Measurements from ENCODE around the gene NOXRED1. TPM values are rescaled to one million over a fixed set of nuclear protein-coding genes. Genes with fewer than 3 reads are reported as not detected.

Gene NOXRED1
- total RNA-seq, 1 donor from 2014 or later, result not detected

DNA sequence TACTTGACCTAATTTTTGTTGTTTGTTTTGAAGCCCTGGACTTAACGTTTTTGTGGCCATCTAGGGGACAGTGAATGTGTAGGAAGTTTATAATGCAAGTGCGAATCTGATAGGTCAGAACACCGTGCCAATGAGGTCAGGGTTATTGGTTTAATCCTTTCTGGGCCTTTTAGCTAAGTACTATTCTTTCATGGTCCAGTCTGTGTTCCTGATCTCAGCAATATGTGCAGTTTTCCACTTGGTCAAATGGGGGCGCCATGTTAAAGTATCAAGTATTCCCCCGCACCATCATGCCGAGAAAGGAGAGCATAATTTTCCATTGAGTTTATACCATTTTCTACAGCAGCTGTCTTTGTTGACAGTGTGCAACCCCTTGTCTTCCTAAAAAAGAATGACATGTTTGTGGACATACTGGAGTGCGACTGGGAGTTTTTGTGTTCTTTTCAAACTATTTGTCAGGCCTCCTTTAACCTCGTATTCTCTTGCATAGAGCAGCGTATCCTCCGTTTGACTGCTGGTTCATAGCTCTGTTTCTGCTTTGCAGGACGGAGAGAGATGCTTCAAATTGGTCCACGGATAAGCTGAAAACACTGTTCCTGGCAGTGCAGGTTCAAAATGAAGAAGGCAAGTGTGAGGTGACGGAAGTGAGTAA, 35.9 kb upstream of the NOXRED1 start:
- TF ChIP-seq, protein P1, sequence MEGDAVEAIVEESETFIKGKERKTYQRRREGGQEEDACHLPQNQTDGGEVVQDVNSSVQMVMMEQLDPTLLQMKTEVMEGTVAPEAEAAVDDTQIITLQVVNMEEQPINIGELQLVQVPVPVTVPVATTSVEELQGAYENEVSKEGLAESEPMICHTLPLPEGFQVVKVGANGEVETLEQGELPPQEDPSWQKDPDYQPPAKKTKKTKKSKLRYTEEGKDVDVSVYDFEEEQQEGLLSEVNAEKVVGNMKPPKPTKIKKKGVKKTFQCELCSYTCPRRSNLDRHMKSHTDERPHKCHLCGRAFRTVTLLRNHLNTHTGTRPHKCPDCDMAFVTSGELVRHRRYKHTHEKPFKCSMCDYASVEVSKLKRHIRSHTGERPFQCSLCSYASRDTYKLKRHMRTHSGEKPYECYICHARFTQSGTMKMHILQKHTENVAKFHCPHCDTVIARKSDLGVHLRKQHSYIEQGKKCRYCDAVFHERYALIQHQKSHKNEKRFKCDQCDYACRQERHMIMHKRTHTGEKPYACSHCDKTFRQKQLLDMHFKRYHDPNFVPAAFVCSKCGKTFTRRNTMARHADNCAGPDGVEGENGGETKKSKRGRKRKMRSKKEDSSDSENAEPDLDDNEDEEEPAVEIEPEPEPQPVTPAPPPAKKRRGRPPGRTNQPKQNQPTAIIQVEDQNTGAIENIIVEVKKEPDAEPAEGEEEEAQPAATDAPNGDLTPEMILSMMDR (IDR thresholded peaks at IDR 0.05), result peak in 1 of 3 experiments; percentile 40
- TF ChIP-seq POLR2A (IDR thresholded peaks at IDR 0.05) (no peak), POLR2AphosphoS5 (IDR thresholded peaks at IDR 0.05; ENCODE audit: insufficient read depth in 1 of 2, low read depth in 1 of 2) (no peak)
- Histone ChIP-seq H3K4me3 (peak overlapping the region; percentile 59 to 91), H3K9me3 (no peaks in the 10 kb centered on the region), H3K4me1 (peaks cover 31% of the 10 kb centered on the region), H3K27me3 (no peaks in the 10 kb centered on the region), H3K27ac (peak overlapping the region; percentile 99), H3K36me3 (peaks cover 0 to 47% of the 10 kb centered on the region in 2 donors)
- intact Hi-C loops (cut with DNase I), result no loop called here
- no peak for DNase-seq (ENCODE audit: extremely low spot score in 2 of 2)

DNA sequence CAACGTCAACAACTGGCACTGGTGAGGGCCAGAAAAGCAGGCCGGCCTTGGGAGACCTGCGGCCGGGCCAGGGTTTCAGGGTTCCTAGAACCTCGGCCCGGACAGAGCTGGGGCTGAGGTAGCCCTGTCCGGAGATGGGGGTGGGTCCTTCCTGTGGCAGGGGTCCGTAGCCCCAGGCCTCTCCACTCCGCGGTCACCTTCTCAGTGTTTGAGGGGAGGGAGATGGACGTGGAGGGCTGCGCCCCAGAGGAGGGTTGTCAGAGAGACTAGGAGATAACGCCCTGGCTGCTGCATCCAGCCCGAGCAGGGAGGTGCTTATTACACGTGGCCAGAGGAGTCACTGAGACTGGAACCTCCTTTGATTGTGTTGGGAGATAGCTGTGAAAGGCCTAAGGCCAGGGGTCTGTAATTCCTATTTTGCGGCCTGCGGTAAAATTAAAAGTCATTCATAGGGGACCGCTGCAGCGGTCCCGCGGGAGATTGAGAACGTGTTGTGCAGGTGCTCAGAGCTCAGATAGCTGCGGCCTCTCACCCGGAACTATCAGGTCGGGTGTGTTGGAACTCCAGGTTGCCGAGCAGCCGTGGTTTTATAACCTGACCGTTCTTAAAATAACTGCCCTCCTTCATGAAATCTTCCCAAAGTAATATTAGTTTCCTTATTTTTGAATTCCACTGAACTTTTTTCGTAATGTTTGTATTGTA, 35.1 kb upstream of the NOXRED1 start:
- TF ChIP-seq, protein P1 (IDR thresholded peaks at IDR 0.05), result no peak
- peak in 1 of 2 donors; percentile 30 for TF ChIP-seq POLR2AphosphoS5 (IDR thresholded peaks at IDR 0.05; ENCODE audit: insufficient read depth in 1 of 2, low read depth in 1 of 2)
- peaks cover 31% of the 10 kb centered on the region for H3K4me1 ChIP-seq

DNA sequence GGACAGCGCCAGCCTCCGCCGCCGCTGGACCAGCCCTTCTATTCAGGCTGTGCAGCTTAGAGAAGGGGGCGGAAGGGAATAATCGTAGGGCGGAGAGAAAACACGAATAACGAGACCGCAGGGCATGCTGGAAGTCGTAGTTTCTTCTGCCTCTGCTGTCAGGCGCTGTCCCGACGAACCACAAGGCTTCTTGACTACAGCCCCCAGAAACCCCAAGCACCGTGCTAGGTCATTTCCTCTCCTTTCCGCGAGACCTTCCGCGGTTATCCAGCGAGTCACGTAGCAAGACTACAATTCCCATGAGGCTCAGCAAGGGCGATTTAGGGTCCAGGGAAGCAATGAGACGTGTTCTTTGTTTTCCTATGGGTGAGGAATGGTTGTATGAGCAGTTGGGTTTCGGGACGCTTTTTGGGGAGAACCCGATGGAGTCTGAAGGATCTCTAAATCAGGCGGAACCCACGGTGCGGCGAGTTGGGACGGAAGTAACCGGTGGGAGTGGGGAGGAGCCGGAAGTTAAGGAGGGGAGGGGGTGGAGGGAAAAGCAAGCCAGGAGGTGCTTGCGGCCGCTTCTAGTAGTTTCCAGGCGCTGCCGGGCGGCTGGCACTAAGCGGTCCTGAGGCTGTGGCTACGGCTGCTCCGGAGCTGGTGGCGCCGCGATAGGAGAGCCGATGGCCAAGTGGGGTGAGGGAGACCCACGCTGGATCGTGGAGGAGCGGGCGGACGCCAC, 34.4 kb upstream of the NOXRED1 start, which contains the start of the genes AHSA1 and VIPAS39:
Gene AHSA1, plus strand, starts transcription at position 572 of the 727 bp plus-strand sequence. Its CDS starts 97 bp downstream, at position 669.
Gene VIPAS39, minus strand, starts transcription at position 80 of the 727 bp plus-strand sequence. CDS start 3,499 bp downstream, outside the sequence.
- H3K9me3 ChIP-seq, result no peaks in the 10 kb centered on the region
- peak within 1 kb of the TSS; percentile 59 to 91 for H3K4me3 ChIP-seq
- intact Hi-C loops (cut with DNase I), result no loop called here
- peak in 1 of 2 donors; percentile 99 for DNase-seq (ENCODE audit: extremely low spot score in 2 of 2)
- H3K27ac ChIP-seq, result peak within 1 kb of the TSS; percentile 99
- H3K4me1 ChIP-seq, result peaks cover 31% of the 10 kb centered on the region
- no peaks in the 10 kb centered on the region for H3K27me3 ChIP-seq
- TF ChIP-seq POLR2AphosphoS5 (IDR thresholded peaks at IDR 0.05; ENCODE audit: insufficient read depth in 1 of 2, low read depth in 1 of 2) (peak; percentile 84 to 90), POLR2A (IDR thresholded peaks at IDR 0.05) (peak in 1 of 2 donors; percentile 71)
- TF ChIP-seq, protein P1 (IDR thresholded peaks at IDR 0.05), result no peak
- peaks cover 0 to 38% of the 10 kb centered on the region in 2 donors for H3K36me3 ChIP-seq

More for the DNA sequence above, 35.1 kb upstream of the NOXRED1 start:
- no peaks in the 10 kb centered on the region for H3K9me3 ChIP-seq
- intact Hi-C loops (cut with DNase I), result no loop called here
- H3K27me3 ChIP-seq, result no peaks in the 10 kb centered on the region
- peak overlapping the region; percentile 59 to 91 for H3K4me3 ChIP-seq
- peak overlapping the region; percentile 99 for H3K27ac ChIP-seq
- H3K36me3 ChIP-seq, result peaks cover 0 to 39% of the 10 kb centered on the region in 2 donors
- DNase-seq (ENCODE audit: extremely low spot score in 2 of 2), result no peak

DNA sequence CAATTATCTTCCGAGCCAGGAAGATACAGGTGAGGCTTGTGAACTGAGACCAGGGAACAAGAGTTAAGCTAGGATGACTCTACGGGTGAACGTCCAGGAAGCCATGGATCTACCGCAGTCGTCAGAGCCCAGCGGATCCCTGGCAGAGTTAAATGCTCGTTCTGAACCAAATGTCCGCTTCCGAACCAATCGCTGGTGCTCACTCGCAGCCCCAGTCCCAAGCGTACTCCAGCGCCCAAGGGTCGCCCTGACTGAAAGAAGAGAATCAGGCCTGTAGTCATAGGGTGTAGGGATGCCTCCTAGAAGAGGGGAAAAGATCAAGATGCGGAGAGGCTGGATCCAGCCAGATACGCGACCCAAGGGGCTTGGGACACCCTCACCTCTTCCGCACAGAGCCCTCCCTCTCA, 33.8 kb upstream of the NOXRED1 start:
- intact Hi-C loops (cut with DNase I), result no loop called here
- no peak for TF ChIP-seq POLR2AphosphoS5 (IDR thresholded peaks at IDR 0.05; ENCODE audit: insufficient read depth in 1 of 2, low read depth in 1 of 2)
- TF ChIP-seq, protein P1 (IDR thresholded peaks at IDR 0.05), result no peak
- TF ChIP-seq POLR2A (IDR thresholded peaks at IDR 0.05), result no peak
- peaks cover 31% of the 10 kb centered on the region for H3K4me1 ChIP-seq

More for the DNA sequence above, 33.8 kb upstream of the NOXRED1 start:
- no peaks in the 10 kb centered on the region for H3K27me3 ChIP-seq
- H3K27ac ChIP-seq, result peak overlapping the region; percentile 99
- DNase-seq (ENCODE audit: extremely low spot score in 2 of 2), result no peak
- H3K4me3 ChIP-seq, result peak overlapping the region; percentile 59 to 91
- H3K36me3 ChIP-seq, result peaks cover 0 to 34% of the 10 kb centered on the region in 2 donors
- no peaks in the 10 kb centered on the region for H3K9me3 ChIP-seq

All from vagina (tissue), 2 donors.